Nephron (organoid): ENCODE measurements around the gene STAT4.
A peak's percentile ranks its signal among the peaks of the same experiment; 100 is the strongest.

Experiments used
- H3K27ac Mint-ChIP-seq, 3 experiments: 2 replicates each; pipeline ENCODE4 v1.8.0; 2020; ENCODE audit warnings: mixed read lengths in 3 of 3, mild to moderate bottlenecking in 2 of 3, moderate library complexity in 1 of 3
- H3K27me3 Mint-ChIP-seq: 2 replicates; pipeline ENCODE4 v1.8.0; 2021; ENCODE audit warnings: low read depth, mild to moderate bottlenecking, moderate library complexity, mixed read lengths
- H3K36me3 Mint-ChIP-seq: 2 replicates; pipeline ENCODE4 v1.8.0; 2020; ENCODE audit warnings: low read depth, mixed read lengths
- H3K4me1 Mint-ChIP-seq: 2 replicates; pipeline ENCODE4 v1.8.0; 2020; ENCODE audit warnings: mixed read lengths
- H3K4me3 Mint-ChIP-seq, 3 experiments: 2 replicates each; pipeline ENCODE4 v1.8.0; 2020; ENCODE audit warnings: mild to moderate bottlenecking in 3 of 3, mixed read lengths in 3 of 3, moderate library complexity in 2 of 3
- H3K9me3 Mint-ChIP-seq: 2 replicates; pipeline ENCODE4 v1.8.0; 2020; ENCODE audit warnings: mixed read lengths
- TF ChIP-seq, protein P1 (sequence below), 3 experiments: fragments of 200-600 bp; sonication (generic); IDR thresholded peaks; one replicate each; pipeline ENCODE4 v1.5.0; 2021; ENCODE audit warnings: antibody characterized with exemption in 3 of 3; ENCODE audit not compliant: unreplicated experiment in 3 of 3

The STAT4 gene

DNA sequence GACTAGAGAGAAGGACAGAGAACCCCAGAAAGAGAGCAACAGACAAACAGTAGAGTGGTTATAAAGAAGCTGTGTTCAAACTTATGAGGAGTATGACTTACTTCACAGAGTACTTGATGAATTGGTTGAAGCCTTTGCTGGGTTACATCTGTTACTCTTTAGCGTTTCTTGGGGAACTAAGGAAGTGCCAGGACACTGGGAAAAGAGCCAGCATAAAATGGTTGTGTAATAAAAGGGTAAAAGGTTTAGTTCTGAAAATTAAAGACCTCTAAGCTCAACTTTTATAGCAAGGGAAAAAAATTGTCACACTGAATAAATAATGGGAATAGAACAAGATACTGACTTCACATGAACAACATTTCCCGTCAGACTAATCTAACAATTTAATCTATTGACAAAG, 17.0 kb upstream of the STAT4 start:
- Mint-ChIP-seq H3K9me3 (no peaks in the 10 kb centered on the region), H3K27ac (peak overlapping the region; percentile 18 to 45 (median 24)), H3K4me1 (peaks cover 38% of the 10 kb centered on the region), H3K4me3 (no peak overlapping the region), H3K27me3 (peaks cover 8% of the 10 kb centered on the region), H3K36me3 (no peaks in the 10 kb centered on the region)
- TF ChIP-seq, protein P1, sequence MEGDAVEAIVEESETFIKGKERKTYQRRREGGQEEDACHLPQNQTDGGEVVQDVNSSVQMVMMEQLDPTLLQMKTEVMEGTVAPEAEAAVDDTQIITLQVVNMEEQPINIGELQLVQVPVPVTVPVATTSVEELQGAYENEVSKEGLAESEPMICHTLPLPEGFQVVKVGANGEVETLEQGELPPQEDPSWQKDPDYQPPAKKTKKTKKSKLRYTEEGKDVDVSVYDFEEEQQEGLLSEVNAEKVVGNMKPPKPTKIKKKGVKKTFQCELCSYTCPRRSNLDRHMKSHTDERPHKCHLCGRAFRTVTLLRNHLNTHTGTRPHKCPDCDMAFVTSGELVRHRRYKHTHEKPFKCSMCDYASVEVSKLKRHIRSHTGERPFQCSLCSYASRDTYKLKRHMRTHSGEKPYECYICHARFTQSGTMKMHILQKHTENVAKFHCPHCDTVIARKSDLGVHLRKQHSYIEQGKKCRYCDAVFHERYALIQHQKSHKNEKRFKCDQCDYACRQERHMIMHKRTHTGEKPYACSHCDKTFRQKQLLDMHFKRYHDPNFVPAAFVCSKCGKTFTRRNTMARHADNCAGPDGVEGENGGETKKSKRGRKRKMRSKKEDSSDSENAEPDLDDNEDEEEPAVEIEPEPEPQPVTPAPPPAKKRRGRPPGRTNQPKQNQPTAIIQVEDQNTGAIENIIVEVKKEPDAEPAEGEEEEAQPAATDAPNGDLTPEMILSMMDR (IDR thresholded peaks at IDR 0.05; ENCODE audit: unreplicated experiment in 3 of 3), result no peak

DNA sequence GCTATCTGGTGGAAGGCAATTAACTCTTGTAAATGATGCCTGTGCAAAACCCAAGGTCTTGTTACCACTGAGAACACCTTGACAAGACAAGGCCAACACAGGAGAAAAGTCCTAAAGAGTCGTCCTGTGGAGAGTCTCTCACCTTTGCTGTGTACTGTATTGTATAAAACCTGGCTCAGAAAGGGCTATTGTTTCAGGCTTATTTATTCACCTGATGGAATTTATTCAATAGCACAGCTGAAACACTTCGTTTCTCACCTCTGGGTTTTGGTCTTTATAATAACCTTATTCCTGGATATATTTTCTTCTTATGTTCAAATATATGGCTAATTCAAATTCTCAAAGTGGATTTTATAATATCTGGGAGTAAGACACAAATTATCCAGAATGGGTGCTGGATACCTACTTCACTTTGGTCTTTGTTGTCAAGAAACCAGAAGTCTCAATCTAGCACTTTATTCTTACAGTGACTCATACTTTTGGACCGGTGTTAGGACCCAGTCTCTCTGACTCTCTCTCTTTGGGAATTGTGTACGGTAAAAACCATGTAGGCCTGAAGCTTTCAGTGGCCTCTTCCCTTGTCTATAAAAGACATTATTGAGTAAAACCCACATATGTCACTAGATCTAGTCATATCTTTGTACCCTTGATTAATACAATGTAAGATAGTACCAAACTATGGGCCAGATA, 16.1 kb upstream of the STAT4 start:
- Mint-ChIP-seq H3K36me3 (no peaks in the 10 kb centered on the region), H3K4me1 (peaks cover 30% of the 10 kb centered on the region), H3K4me3 (no peak overlapping the region), H3K9me3 (no peaks in the 10 kb centered on the region), H3K27me3 (peaks cover 10% of the 10 kb centered on the region), H3K27ac (no peak overlapping the region)
- TF ChIP-seq, protein P1 (IDR thresholded peaks at IDR 0.05; ENCODE audit: unreplicated experiment in 3 of 3), result no peak

- Mint-ChIP-seq H3K27me3 (peaks cover 14% of the 10 kb centered on the region), H3K4me3 (no peak overlapping the region), H3K27ac (no peak overlapping the region), H3K9me3 (no peaks in the 10 kb centered on the region), H3K4me1 (peaks cover 23% of the 10 kb centered on the region), H3K36me3 (no peaks in the 10 kb centered on the region)
- TF ChIP-seq, protein P1 (IDR thresholded peaks at IDR 0.05; ENCODE audit: unreplicated experiment in 3 of 3), result no peak
Observed at GRCh38 chr2:191166111-191166755, 15.4 kb upstream of the STAT4 start.

DNA sequence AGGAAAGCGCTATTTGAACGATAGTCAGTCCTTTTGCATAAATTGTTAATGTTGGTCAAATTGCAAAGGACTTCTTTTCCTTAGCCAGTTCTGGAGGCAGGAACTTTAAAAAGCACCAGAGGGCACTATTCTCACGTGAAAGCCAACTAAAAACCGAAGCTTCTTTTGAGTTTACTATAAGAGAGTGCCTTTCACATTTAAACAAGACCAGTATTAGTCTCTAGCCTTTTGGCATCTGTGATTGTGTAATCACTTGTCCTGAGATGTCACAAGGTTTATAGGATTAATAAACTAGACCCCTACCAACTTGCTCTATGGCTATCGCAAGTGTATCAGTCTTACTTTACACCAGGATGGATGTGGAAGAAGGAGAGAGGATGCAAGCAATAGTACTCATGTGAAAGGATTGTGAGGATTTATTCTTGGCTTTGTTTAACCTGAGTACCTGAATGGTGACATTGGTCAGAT, 14.4 kb upstream of the STAT4 start:
- Mint-ChIP-seq H3K27me3 (peaks cover 14% of the 10 kb centered on the region), H3K4me1 (peaks cover 17% of the 10 kb centered on the region), H3K4me3 (no peak overlapping the region), H3K9me3 (no peaks in the 10 kb centered on the region), H3K36me3 (no peaks in the 10 kb centered on the region), H3K27ac (peak overlapping the region; percentile 4 to 46 (median 38))
- TF ChIP-seq, protein P1 (IDR thresholded peaks at IDR 0.05; ENCODE audit: unreplicated experiment in 3 of 3), result peak; percentile 71 to 79 (median 75)

DNA sequence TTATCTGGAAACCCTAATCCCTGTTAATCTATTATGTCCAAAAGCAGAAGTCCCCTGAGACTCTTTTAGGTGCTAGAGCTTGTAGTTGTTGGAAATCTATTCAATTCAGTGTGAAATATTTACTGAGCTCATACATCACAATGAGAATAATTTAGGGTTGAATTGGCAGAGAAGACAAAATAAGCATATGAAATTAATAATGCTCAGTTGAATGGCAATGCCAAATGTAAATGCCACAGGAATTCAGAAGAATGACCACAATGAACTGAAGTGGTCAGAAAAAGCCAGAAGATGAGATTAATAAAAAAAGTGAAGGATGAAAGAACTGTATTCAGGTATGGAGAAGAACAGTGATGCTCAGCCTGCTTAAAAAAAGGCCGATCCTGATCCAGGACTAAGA, 8.0 kb upstream of the STAT4 start:
- no peaks in the 10 kb centered on the region for H3K36me3 Mint-ChIP-seq

More for the DNA sequence above, 8.0 kb upstream of the STAT4 start:
- H3K9me3 Mint-ChIP-seq, result no peaks in the 10 kb centered on the region
- H3K4me1 Mint-ChIP-seq, result no peaks in the 10 kb centered on the region
- TF ChIP-seq, protein P1 (IDR thresholded peaks at IDR 0.05; ENCODE audit: unreplicated experiment in 3 of 3), result no peak
- H3K4me3 Mint-ChIP-seq, result no peak overlapping the region
- no peak overlapping the region for H3K27ac Mint-ChIP-seq
- peaks cover 15% of the 10 kb centered on the region for H3K27me3 Mint-ChIP-seq
